ENCODE results near the gene TNNI2.

TNNI2 gene

GRCh38 chr11:1847006-1847735 is 8.4 kb downstream of the TNNI2 start:
- no peak for DNase-seq (ENCODE audit: low read depth, low spot score)

GRCh38 chr11:1847926-1848639 is 9.3 kb downstream of the TNNI2 start:
- no peak for DNase-seq (ENCODE audit: low read depth, low spot score)

GRCh38 chr11:1848640-1849430 is 10.1 kb downstream of the TNNI2 start:
- no peak for DNase-seq (ENCODE audit: low read depth, low spot score)

GRCh38 chr11:1851468-1852180 is 12.8 kb downstream of the TNNI2 start:
- DNase-seq (ENCODE audit: low read depth, low spot score): no peak

- no peak for DNase-seq (ENCODE audit: low read depth, low spot score)
Observed at GRCh38 chr11:1852271-1852876, 13.6 kb downstream of the TNNI2 start.

- peak; percentile 55 for DNase-seq (ENCODE audit: low read depth, low spot score)
Observed at GRCh38 chr11:1852877-1853276, 14.1 kb downstream of the TNNI2 start, which contains the start of gene LSP1. LSP1 (plus strand) TSS chr11:1853084; CDS start chr11:1853145, 61 bp downstream.

GRCh38 chr11:1853376-1854131 is 14.8 kb downstream of the TNNI2 start:
- DNase-seq (ENCODE audit: low read depth, low spot score): no peak

- DNase-seq (ENCODE audit: low read depth, low spot score): no peak
Observed at GRCh38 chr11:1854132-1854948, 15.6 kb downstream of the TNNI2 start.

- peak; percentile 37 for DNase-seq (ENCODE audit: low read depth, low spot score)
Observed at GRCh38 chr11:1854949-1855885, 16.4 kb downstream of the TNNI2 start.

- DNase-seq (ENCODE audit: low read depth, low spot score): no peak
Observed at GRCh38 chr11:1855886-1856265, 17.1 kb downstream of the TNNI2 start.

GRCh38 chr11:1856306-1857005 is 17.7 kb downstream of the TNNI2 start:
- no peak for DNase-seq (ENCODE audit: low read depth, low spot score)

- no peak for DNase-seq (ENCODE audit: low read depth, low spot score)
Observed at GRCh38 chr11:1857064-1857463, 18.3 kb downstream of the TNNI2 start.

GRCh38 chr11:1858154-1858553 is 19.4 kb downstream of the TNNI2 start:
- no peak for DNase-seq (ENCODE audit: low read depth, low spot score)

- DNase-seq (ENCODE audit: low read depth, low spot score): no peak
Observed at GRCh38 chr11:1858576-1858975, 19.8 kb downstream of the TNNI2 start.

- no peak for DNase-seq (ENCODE audit: low read depth, low spot score)
Observed at GRCh38 chr11:1859004-1859403, 20.2 kb downstream of the TNNI2 start.

GRCh38 chr11:1860108-1860507 is 21.3 kb downstream of the TNNI2 start:
- DNase-seq (ENCODE audit: low read depth, low spot score): no peak

- no peak for DNase-seq (ENCODE audit: low read depth, low spot score)
Observed at GRCh38 chr11:1861435-1862411, 22.9 kb downstream of the TNNI2 start.

Measured in activated CD4-positive, CD25-positive, alpha-beta regulatory T cell treated with anti-CD3 and anti-CD28 coated beads, Interleukin-2, amount 50 U/mL, for 16 hours (primary cell).